Epithelial cell of esophagus (primary cell): ENCODE measurements around the gene ZNF641.

Experiments
- DNase-seq: peaks from one replicate; pipeline ENCODE4 v3.0.0; 2010; ENCODE audit warnings: low read depth
- H3K4me3 ChIP-seq: 2 replicates; pipeline ENCODE4 v1.5.1; 2011; ENCODE audit warnings: mild to moderate bottlenecking, low read length, control low read depth
- TF ChIP-seq, protein P1 (sequence below): IDR thresholded peaks from 2 replicates; pipeline ENCODE4 v1.5.1; 2011; ENCODE audit warnings: low read depth, mild to moderate bottlenecking, low read length, control low read depth, inconsistent platforms; ENCODE audit not compliant: insufficient read depth; ENCODE audit errors: missing control alignments

The ZNF641 gene

DNA sequence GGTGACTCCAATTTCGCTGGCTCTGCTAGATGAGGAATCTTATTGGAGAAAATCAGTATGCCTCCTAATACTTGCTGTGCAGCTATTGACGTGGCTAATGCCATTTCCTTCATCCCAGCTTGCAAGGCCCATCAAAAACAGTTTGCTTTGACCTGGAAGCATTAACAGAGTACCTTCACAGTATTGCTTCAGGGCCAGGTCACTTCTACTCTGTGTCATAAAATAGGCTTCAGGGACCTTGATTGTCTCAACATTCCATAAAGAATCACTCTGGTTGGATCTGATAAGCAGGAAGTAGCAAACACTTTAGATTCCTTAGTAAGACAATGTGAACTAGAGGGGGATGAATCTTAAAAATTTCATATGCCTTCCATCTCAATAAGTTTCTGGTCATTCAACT is 26.9 kb upstream of the ZNF641 start:
- no peak overlapping the region for H3K4me3 ChIP-seq
- TF ChIP-seq, protein P1, sequence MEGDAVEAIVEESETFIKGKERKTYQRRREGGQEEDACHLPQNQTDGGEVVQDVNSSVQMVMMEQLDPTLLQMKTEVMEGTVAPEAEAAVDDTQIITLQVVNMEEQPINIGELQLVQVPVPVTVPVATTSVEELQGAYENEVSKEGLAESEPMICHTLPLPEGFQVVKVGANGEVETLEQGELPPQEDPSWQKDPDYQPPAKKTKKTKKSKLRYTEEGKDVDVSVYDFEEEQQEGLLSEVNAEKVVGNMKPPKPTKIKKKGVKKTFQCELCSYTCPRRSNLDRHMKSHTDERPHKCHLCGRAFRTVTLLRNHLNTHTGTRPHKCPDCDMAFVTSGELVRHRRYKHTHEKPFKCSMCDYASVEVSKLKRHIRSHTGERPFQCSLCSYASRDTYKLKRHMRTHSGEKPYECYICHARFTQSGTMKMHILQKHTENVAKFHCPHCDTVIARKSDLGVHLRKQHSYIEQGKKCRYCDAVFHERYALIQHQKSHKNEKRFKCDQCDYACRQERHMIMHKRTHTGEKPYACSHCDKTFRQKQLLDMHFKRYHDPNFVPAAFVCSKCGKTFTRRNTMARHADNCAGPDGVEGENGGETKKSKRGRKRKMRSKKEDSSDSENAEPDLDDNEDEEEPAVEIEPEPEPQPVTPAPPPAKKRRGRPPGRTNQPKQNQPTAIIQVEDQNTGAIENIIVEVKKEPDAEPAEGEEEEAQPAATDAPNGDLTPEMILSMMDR: no peak
- no peak for DNase-seq

DNA sequence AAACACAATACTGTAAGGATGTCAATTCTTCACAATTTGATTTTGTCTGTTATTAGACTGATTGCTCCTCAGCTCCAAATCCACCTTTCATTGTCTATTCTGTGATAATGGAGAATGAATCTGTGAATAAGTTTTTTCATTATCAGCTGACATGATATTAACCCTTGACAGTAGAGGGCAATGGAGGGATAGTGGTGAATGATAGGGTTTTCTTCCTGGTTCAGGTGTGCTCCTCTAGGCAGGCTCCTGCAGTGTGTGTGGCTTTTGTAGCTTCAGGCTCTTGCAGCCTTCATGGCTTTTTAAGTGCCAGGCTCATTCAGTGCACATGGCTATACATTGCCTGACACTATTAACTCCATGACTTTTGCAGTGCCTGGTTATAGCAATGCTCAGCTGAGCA is 23.4 kb upstream of the ZNF641 start:
- TF ChIP-seq, protein P1: no peak
- no peak for DNase-seq
- H3K4me3 ChIP-seq: no peak overlapping the region

DNA sequence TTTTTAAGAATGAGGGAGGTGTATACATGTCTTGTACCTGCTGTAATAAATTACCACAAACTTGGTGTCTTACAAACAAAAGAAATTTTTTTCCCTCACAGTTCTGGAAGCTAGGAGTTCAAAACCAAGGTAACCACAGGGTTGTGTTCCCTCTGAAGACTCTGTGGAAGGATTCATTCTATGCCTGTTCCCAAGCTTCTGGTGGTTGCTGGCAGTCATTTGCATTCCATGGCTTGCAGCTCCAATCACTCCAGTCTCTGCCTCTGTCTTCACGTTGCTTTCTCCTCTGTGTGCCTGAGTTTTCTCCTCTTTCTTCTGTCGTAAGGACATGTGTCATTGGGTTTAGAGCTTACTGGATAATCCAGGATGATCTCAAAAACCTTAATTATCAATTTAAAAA is 15.4 kb upstream of the ZNF641 start:
- H3K4me3 ChIP-seq: no peak overlapping the region
- TF ChIP-seq, protein P1: no peak
- DNase-seq: no peak

DNA sequence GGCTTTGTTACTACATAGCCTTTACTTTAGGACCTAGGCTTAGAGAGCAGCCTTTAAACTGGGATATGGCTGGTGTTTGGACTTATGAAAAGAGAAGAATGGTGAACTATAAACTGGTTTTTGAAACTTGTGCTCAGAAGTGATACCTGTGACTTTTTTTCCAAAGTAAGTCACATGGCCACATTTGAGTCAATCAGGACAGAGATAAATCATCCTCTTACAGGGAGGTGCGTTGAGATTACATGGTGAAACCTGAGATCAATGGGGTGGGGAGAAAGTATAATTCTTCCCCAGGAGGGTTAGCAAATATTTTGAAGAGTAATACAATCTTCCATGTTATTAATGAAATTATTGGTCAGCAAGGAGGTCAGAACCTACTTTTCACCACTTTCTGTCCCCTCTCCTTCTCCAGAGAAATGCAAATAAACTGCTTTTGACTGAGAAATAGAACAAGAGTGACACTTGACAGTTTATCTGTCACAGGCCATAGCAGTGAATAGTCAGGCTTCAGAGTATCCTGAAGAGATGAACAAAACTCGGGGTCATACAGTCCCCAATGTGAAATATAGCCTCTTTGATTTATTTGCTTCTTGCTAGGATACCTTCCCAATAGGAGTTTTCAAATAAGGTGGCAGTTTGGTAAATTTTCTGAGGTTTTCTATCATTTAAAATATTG is 11.1 kb upstream of the ZNF641 start:
- no peak overlapping the region for H3K4me3 ChIP-seq
- TF ChIP-seq, protein P1: no peak
- DNase-seq: no peak

DNA sequence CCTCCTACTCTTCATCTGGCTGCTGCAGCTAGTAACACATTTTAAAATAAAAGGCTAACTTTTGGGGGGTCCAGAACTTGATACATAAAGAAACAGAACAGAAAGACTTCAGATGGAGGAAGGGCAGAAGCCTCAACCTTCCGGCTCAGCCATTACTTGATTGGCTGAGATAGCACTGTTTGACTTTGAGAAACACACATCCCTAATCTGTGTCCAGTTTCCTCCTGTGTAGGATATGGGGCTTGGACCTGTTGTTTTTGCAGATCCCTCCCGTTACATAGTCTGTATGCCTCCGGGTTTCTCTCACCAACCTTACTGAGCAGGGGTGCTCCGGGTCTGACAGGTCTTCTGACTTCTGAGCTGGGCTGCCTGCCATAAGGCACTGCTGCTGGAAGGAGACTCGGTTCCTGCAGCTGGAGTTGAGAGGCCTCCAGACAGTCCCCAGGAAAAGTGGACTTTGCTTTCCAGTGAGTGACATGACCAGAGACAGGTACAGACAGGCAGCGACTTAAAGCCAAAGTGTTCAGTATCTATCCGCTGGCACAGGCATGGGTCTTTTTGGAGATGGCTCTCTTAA is 8.3 kb upstream of the ZNF641 start:
- DNase-seq: no peak
- H3K4me3 ChIP-seq: no peak overlapping the region
- TF ChIP-seq, protein P1: no peak

DNA sequence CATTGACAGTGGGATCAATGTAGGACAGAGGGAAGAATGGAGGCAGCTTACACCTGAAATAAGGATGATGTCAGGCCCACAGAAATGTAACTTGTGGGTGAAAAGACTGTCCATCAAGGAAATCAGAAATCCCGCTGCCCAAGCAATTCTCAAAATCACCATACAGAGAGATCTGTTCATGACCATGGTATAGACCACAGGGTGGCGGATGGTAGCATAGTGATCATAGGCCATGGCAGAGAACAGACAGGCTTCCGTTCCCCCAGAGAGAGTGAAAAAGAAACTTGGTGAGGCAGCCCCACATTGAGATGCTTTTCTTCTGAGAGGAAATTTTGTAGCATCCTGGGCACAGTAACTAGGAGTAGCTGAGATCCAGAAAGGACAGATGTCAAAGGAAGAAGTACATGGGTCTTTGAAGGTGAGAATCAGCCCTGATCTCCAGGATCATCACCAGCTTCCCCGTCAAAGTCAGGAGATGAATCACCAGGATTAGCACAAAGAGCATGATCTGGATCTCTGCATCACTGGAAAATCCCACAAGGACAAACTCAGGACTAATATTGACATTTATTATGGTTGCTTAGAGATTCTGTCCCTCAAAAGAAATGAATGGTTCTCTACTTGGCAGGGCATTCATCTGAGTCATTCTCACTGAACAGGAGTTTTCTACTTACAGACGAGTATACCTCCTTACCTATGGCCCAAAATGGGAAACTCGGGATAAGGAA is 5.5 kb upstream of the ZNF641 start:
- DNase-seq: peak; percentile 85
- TF ChIP-seq, protein P1: no peak
- no peak overlapping the region for H3K4me3 ChIP-seq
